Mesenchymal stem cell (in vitro differentiated cells and primary cell): ENCODE measurements around the gene TJP3. TPM values are rescaled to one million over a fixed set of nuclear protein-coding genes. Genes with fewer than 3 reads are reported as not detected.

ENCODE experiments used
- DNase-seq: peaks from one replicate; pipeline ENCODE4 v3.0.0-alpha.2; 2013
- H2AFZ ChIP-seq: one replicate; pipeline ENCODE4 v1.6.1; 2013; ENCODE audit warnings: low read depth, mild to moderate bottlenecking, control low read depth, inconsistent platforms, low read length, moderate library complexity
- H2AK5ac ChIP-seq: 2 replicates; pipeline ENCODE4 v1.6.1; 2013; ENCODE audit warnings: low read length, moderate library complexity, mild to moderate bottlenecking, inconsistent platforms; ENCODE audit not compliant: severe bottlenecking
- H2BK120ac ChIP-seq: one replicate; pipeline ENCODE4 v1.6.1; 2013; ENCODE audit warnings: low read depth, mild to moderate bottlenecking, inconsistent platforms, low read length, moderate library complexity
- H2BK12ac ChIP-seq, 2 experiments: one replicate each; pipeline ENCODE4 v1.6.1; 2013; ENCODE audit warnings: inconsistent platforms in 2 of 2, low read length in 2 of 2, mild to moderate bottlenecking in 2 of 2, moderate library complexity in 2 of 2, control low read depth in 1 of 2
- H2BK15ac ChIP-seq: one replicate; pipeline ENCODE4 v1.6.1; 2013; ENCODE audit warnings: mild to moderate bottlenecking, low read depth, inconsistent platforms; ENCODE audit not compliant: poor library complexity, severe bottlenecking
- H2BK5ac ChIP-seq: 2 replicates; pipeline ENCODE4 v1.6.1; 2013; ENCODE audit warnings: low read depth, mild to moderate bottlenecking, low read length, control low read depth, inconsistent platforms; ENCODE audit not compliant: poor library complexity, severe bottlenecking
- H3K14ac ChIP-seq, 2 experiments: one replicate each; pipeline ENCODE4 v1.6.1; 2013; ENCODE audit warnings: inconsistent platforms in 2 of 2, low read length in 2 of 2, control low read depth in 1 of 2, mild to moderate bottlenecking in 1 of 2, moderate library complexity in 1 of 2
- H3K18ac ChIP-seq, 2 experiments: one replicate each; pipeline ENCODE4 v1.6.1; 2013; ENCODE audit warnings: inconsistent platforms in 2 of 2, low read length in 2 of 2, control low read depth in 1 of 2, low read depth in 1 of 2, mild to moderate bottlenecking in 1 of 2
- H3K23ac ChIP-seq, 2 experiments: one replicate each; pipeline ENCODE4 v1.6.1; 2013; ENCODE audit warnings: inconsistent platforms in 2 of 2, low read length in 2 of 2, mild to moderate bottlenecking in 2 of 2, moderate library complexity in 2 of 2, control low read depth in 1 of 2
- H3K27ac ChIP-seq: 2 replicates; pipeline ENCODE4 v1.5.1; 2013; ENCODE audit warnings: mild to moderate bottlenecking, moderate library complexity, low read length, control low read depth, inconsistent platforms; ENCODE audit not compliant: poor library complexity, severe bottlenecking
- H3K27me3 ChIP-seq, 2 experiments: 2 replicates each; pipeline versions ENCODE4 v1.6.1 to v1.7.0; 2013; ENCODE audit warnings: low read length in 2 of 2, mild to moderate bottlenecking in 2 of 2, moderate library complexity in 2 of 2, control low read depth in 1 of 2, inconsistent platforms in 1 of 2; ENCODE audit not compliant: control insufficient read depth in 1 of 2, insufficient read depth in 1 of 2
- H3K36me3 ChIP-seq, 2 experiments: 2 replicates each; pipeline versions ENCODE4 v1.6.1 to v1.7.0; 2013; ENCODE audit warnings: low read length in 2 of 2, control low read depth in 1 of 2, inconsistent platforms in 1 of 2, low read depth in 1 of 2, mild to moderate bottlenecking in 1 of 2; ENCODE audit not compliant: insufficient read depth in 2 of 2, control insufficient read depth in 1 of 2
- H3K4ac ChIP-seq, 2 experiments: one replicate each; pipeline ENCODE4 v1.6.1; 2013; ENCODE audit warnings: inconsistent platforms in 2 of 2, low read length in 2 of 2, mild to moderate bottlenecking in 2 of 2, moderate library complexity in 2 of 2, control low read depth in 1 of 2, low read depth in 1 of 2
- H3K4me1 ChIP-seq: 2 replicates; pipeline ENCODE4 v1.6.1; 2013; ENCODE audit warnings: low read depth, low read length, control low read depth; ENCODE audit not compliant: control insufficient read depth, insufficient read depth
- H3K4me2 ChIP-seq: 2 replicates; pipeline ENCODE4 v1.6.1; 2013; ENCODE audit warnings: low read length, mild to moderate bottlenecking, inconsistent platforms; ENCODE audit not compliant: poor library complexity, severe bottlenecking
- H3K4me3 ChIP-seq, 2 experiments: 2 replicates each; pipeline versions ENCODE4 v1.5.1 to v1.7.0; 2013; ENCODE audit warnings: low read length in 2 of 2, mild to moderate bottlenecking in 2 of 2, control low read depth in 1 of 2, low read depth in 1 of 2; ENCODE audit not compliant: insufficient read depth in 1 of 2
- H3K79me1 ChIP-seq: replicated peaks from 2 replicates; pipeline ENCODE4 v1.6.1; 2013; ENCODE audit warnings: mild to moderate bottlenecking, control low read depth, low read length, inconsistent platforms; ENCODE audit not compliant: poor library complexity, severe bottlenecking
- H3K9ac ChIP-seq: 2 replicates; pipeline ENCODE4 v1.7.0; 2013; ENCODE audit warnings: mild to moderate bottlenecking, low read length, moderate library complexity
- H3K9me3 ChIP-seq: 2 replicates; pipeline ENCODE4 v1.7.0; 2013; ENCODE audit warnings: mild to moderate bottlenecking, low read length; ENCODE audit not compliant: control insufficient read depth
- H4K8ac ChIP-seq: one replicate; pipeline ENCODE4 v1.6.1; 2013; ENCODE audit warnings: inconsistent platforms, mild to moderate bottlenecking, low read length, moderate library complexity
- H4K91ac ChIP-seq: one replicate; pipeline ENCODE4 v1.6.1; 2013; ENCODE audit warnings: mild to moderate bottlenecking, low read length, inconsistent platforms
- WGBS: methylation state at CpG from one replicate; pipeline ENCODE4 v1.1.7; 2013; ENCODE audit warnings: mixed read lengths; 5-methylcytosine and 5-hydroxymethylcytosine counted together
- small RNA-seq: library from polyadenylated mRNA; stranded (forward); fragments of <200 nt; extraction: miRNeasy Mini kit (QIAGEN cat#:217004); gene quantifications from one replicate; pipeline ENCODE3, GENCODE V24; 2013; ENCODE audit warnings: low read depth

The TJP3 gene

DNA sequence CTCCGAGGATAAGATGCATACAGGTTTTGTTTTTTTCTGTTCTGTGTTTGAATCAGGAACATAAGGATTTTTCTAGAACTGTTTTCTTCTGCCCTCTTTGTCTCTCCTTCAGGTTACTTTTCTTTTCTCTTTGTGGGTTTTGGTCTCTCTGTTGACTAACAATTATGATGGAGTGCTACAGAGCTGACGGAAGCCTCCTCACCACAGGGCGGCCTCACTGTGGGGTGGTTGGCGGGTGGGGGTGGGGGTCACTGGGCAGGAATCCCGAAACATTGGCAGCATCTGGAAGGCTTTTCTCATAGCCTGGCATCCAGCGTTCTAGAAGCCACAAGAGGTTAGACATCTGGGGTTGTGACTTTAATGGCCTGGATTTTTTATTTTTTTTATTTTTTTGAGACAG is 90.0 kb downstream of the TJP3 start:
- Histone ChIP-seq H3K14ac (no peak overlapping the region), H3K9me3 (peaks cover 11% of the 10 kb centered on the region), H3K27ac (no peak overlapping the region), H2BK5ac (no peak overlapping the region), H4K8ac (no peak overlapping the region), H2AFZ (no peak overlapping the region), H3K27me3 (peaks cover 34% of the 10 kb centered on the region in 2 experiments), H3K4me1 (peaks cover 8% of the 10 kb centered on the region), H3K4me3 (no peak overlapping the region), H4K91ac (no peak overlapping the region), H3K18ac (no peak overlapping the region), H2BK12ac (no peak overlapping the region), H2BK120ac (no peak overlapping the region), H3K23ac (no peak overlapping the region), H3K4me2 (no peak overlapping the region), H3K36me3 (no peaks in the 10 kb centered on the region), H3K4ac (no peak overlapping the region), H3K79me1 (no peaks in the 10 kb centered on the region), H3K9ac (no peak overlapping the region), H2BK15ac (no peak overlapping the region), H2AK5ac (no peak overlapping the region)
- DNase-seq, result no peak
- 57% methylated on average over 5 of the region's 6 CpGs for WGBS

Small RNA genes lying within 50 kb of the gene (small RNA-seq; reads per million reads assigned to genes)
- gene AC005777.1, result not detected
